Activated CD4-positive, alpha-beta T cell treated with anti-CD3 and anti-CD28 coated beads, Interleukin-2, amount 10 ng/mL, durations not matched to agents 24 days and 14 days (primary cell): ENCODE data around the gene SSTR3. TPM values are rescaled to one million over a fixed set of nuclear protein-coding genes. Genes with fewer than 3 reads are reported as not detected.
"Not testable (repeated sequence)": the region's sequence is repeated elsewhere in the genome, so short reads cannot be mapped to it uniquely, and the experiment has no call there.

Experiments
- DNase-seq: peaks from one replicate; pipeline ENCODE4 v3.0.0; 2022
- H3K27ac Mint-ChIP-seq: one replicate; pipeline ENCODE4 v1.8.0; 2022; ENCODE audit warnings: mild to moderate bottlenecking, mixed read lengths
- H3K27me3 Mint-ChIP-seq: one replicate; pipeline ENCODE4 v1.8.0; 2022; ENCODE audit warnings: mixed read lengths
- H3K36me3 Mint-ChIP-seq: one replicate; pipeline ENCODE4 v1.8.0; 2022; ENCODE audit warnings: low read depth, mild to moderate bottlenecking, mixed read lengths
- H3K4me1 Mint-ChIP-seq: one replicate; pipeline ENCODE4 v1.8.0; 2021; ENCODE audit warnings: mixed read lengths
- H3K4me3 Mint-ChIP-seq: one replicate; pipeline ENCODE4 v1.8.0; 2022; ENCODE audit warnings: mild to moderate bottlenecking, moderate library complexity, mixed read lengths
- H3K9me3 Mint-ChIP-seq: one replicate; pipeline ENCODE4 v1.8.0; 2021; ENCODE audit warnings: mixed read lengths
- intact Hi-C: fragments of 100-400 bp; cut with micrococcal nuclease; formaldehyde crosslinking; loops from one replicate; pipeline ENCODE4 v1.15.1; 2023
- total RNA-seq: library from RNA; stranded (reverse); gene quantifications from 2 replicates; pipeline ENCODE4 v1.2.3, GENCODE V29; 2022

Gene SSTR3
- total RNA-seq, result 3.5 and 4.0 TPM in 2 replicates

GRCh38 chr22:37212174-37212906, at the start of gene SSTR3:
Gene SSTR3, minus strand, starts transcription at chr22:37212477. Its CDS starts 4,674 bp downstream, at chr22:37207803.
- no peak for DNase-seq
- Mint-ChIP-seq H3K27ac (peak within 1 kb of the TSS; percentile 21), H3K4me1 (peaks cover 23% of the 10 kb centered on the region), H3K36me3 (peaks cover 19% of the 10 kb centered on the region), H3K4me3 (no peak within 1 kb of the TSS), H3K9me3 (no peaks in the 10 kb centered on the region), H3K27me3 (no peaks in the 10 kb centered on the region)
- intact Hi-C loops, result no loop called here

- no peak overlapping the region for H3K4me3 Mint-ChIP-seq
- H3K4me1 Mint-ChIP-seq, result peaks cover 30% of the 10 kb centered on the region
- peaks cover 4% of the 10 kb centered on the region for H3K36me3 Mint-ChIP-seq
- peaks cover 6% of the 10 kb centered on the region for H3K9me3 Mint-ChIP-seq
- DNase-seq, result peak; percentile 90
- peaks cover 6% of the 10 kb centered on the region for H3K27me3 Mint-ChIP-seq
- intact Hi-C loops, result loop anchor here (1.0 to 5.0 kb wide), 3 partner anchors 19 to 274 kb away; no protein-coding TSS in a partner anchor
- H3K27ac Mint-ChIP-seq, result peak overlapping the region; percentile 38
These were observed 48.6 kb upstream of the SSTR3 start for GRCh38 chr22:37260901-37261336.

- intact Hi-C loops, result loop anchor here (1.0 to 5.0 kb wide), 3 partner anchors 18 to 273 kb away; no protein-coding TSS in a partner anchor
- no peak for DNase-seq
- Mint-ChIP-seq H3K4me1 (peaks cover 34% of the 10 kb centered on the region), H3K27ac (no peak overlapping the region), H3K9me3 (peaks cover 6% of the 10 kb centered on the region), H3K4me3 (no peak overlapping the region), H3K36me3 (peaks cover 4% of the 10 kb centered on the region), H3K27me3 (peaks cover 6% of the 10 kb centered on the region)
These were observed 48.0 kb upstream of the SSTR3 start for GRCh38 chr22:37260155-37260795.

- H3K36me3 Mint-ChIP-seq, result peaks cover 2% of the 10 kb centered on the region
- H3K4me3 Mint-ChIP-seq, result peak overlapping the region; percentile 28
- H3K27me3 Mint-ChIP-seq, result peaks cover 6% of the 10 kb centered on the region
These were observed 47.3 kb upstream of the SSTR3 start for GRCh38 chr22:37259540-37260029.

GRCh38 chr22:37258753-37259401, 46.6 kb upstream of the SSTR3 start:
- H3K27me3 Mint-ChIP-seq, result peaks cover 8% of the 10 kb centered on the region
- DNase-seq, result no peak
- H3K27ac Mint-ChIP-seq, result no peak overlapping the region
- no peaks in the 10 kb centered on the region for H3K36me3 Mint-ChIP-seq
- no peaks in the 10 kb centered on the region for H3K9me3 Mint-ChIP-seq
- no peak overlapping the region for H3K4me3 Mint-ChIP-seq
- H3K4me1 Mint-ChIP-seq, result peaks cover 41% of the 10 kb centered on the region
- intact Hi-C loops, result no loop called here

More at GRCh38 chr22:37259540-37260029, 47.3 kb upstream of the SSTR3 start:
- peak; percentile 76 for DNase-seq
- intact Hi-C loops, result loop anchor here (1.0 to 5.0 kb wide), 3 partner anchors 17 to 273 kb away; no protein-coding TSS in a partner anchor
- Mint-ChIP-seq H3K9me3 (peaks cover 3% of the 10 kb centered on the region), H3K4me1 (peaks cover 38% of the 10 kb centered on the region), H3K27ac (peak overlapping the region; percentile 54)

GRCh38 chr22:37258005-37258752, 45.9 kb upstream of the SSTR3 start:
- H3K27ac Mint-ChIP-seq, result no peak overlapping the region
- no peaks in the 10 kb centered on the region for H3K9me3 Mint-ChIP-seq
- intact Hi-C loops, result no loop called here
- DNase-seq, result no peak
- H3K36me3 Mint-ChIP-seq, result no peaks in the 10 kb centered on the region
- H3K4me3 Mint-ChIP-seq, result no peak overlapping the region
- peaks cover 43% of the 10 kb centered on the region for H3K4me1 Mint-ChIP-seq
- peaks cover 8% of the 10 kb centered on the region for H3K27me3 Mint-ChIP-seq

GRCh38 chr22:37256075-37256726, 43.9 kb upstream of the SSTR3 start:
- Mint-ChIP-seq H3K4me3 (no peak overlapping the region), H3K36me3 (no peaks in the 10 kb centered on the region), H3K27ac (no peak overlapping the region), H3K27me3 (peaks cover 7% of the 10 kb centered on the region), H3K9me3 (no peaks in the 10 kb centered on the region), H3K4me1 (peaks cover 36% of the 10 kb centered on the region)
- intact Hi-C loops, result no loop called here
- no peak for DNase-seq

- intact Hi-C loops, result no loop called here
- Mint-ChIP-seq H3K27me3 (peaks cover 7% of the 10 kb centered on the region), H3K36me3 (no peaks in the 10 kb centered on the region), H3K4me1 (peaks cover 31% of the 10 kb centered on the region), H3K4me3 (no peak overlapping the region), H3K9me3 (no peaks in the 10 kb centered on the region), H3K27ac (no peak overlapping the region)
- no peak for DNase-seq
These were observed 43.3 kb upstream of the SSTR3 start for GRCh38 chr22:37255558-37256006.

GRCh38 chr22:37254867-37255233, 42.6 kb upstream of the SSTR3 start:
- intact Hi-C loops, result no loop called here
- no peaks in the 10 kb centered on the region for H3K36me3 Mint-ChIP-seq
- H3K4me1 Mint-ChIP-seq, result peaks cover 29% of the 10 kb centered on the region
- DNase-seq, result no peak
- H3K27me3 Mint-ChIP-seq, result peaks cover 7% of the 10 kb centered on the region
- no peaks in the 10 kb centered on the region for H3K9me3 Mint-ChIP-seq
- no peak overlapping the region for H3K4me3 Mint-ChIP-seq
- H3K27ac Mint-ChIP-seq, result no peak overlapping the region

GRCh38 chr22:37254209-37254866, 42.1 kb upstream of the SSTR3 start:
- Mint-ChIP-seq H3K4me3 (no peak overlapping the region), H3K4me1 (peaks cover 24% of the 10 kb centered on the region), H3K36me3 (no peaks in the 10 kb centered on the region), H3K9me3 (no peaks in the 10 kb centered on the region), H3K27ac (no peak overlapping the region), H3K27me3 (peaks cover 7% of the 10 kb centered on the region)
- intact Hi-C loops, result no loop called here
- DNase-seq, result no peak

- Mint-ChIP-seq H3K4me3 (no peak overlapping the region), H3K4me1 (peaks cover 24% of the 10 kb centered on the region), H3K27me3 (peaks cover 7% of the 10 kb centered on the region), H3K27ac (no peak overlapping the region), H3K9me3 (no peaks in the 10 kb centered on the region), H3K36me3 (no peaks in the 10 kb centered on the region)
- DNase-seq, result no peak
- intact Hi-C loops, result no loop called here
These were observed 40.9 kb upstream of the SSTR3 start for GRCh38 chr22:37253126-37253660.

GRCh38 chr22:37251836-37252235, 39.6 kb upstream of the SSTR3 start:
- DNase-seq, H3K9me3 Mint-ChIP-seq, H3K36me3 Mint-ChIP-seq, H3K4me3 Mint-ChIP-seq, intact Hi-C loops, H3K27me3 Mint-ChIP-seq, H3K27ac Mint-ChIP-seq: not testable (repeated sequence)
- peaks cover 21% of the 10 kb centered on the region for H3K4me1 Mint-ChIP-seq
